Brain pericyte (primary cell): ENCODE results near the gene TCIRG1.

ENCODE experiments used
- DNase-seq: peaks from one replicate; pipeline ENCODE4 v3.0.0-alpha.2; 2012; ENCODE audit warnings: low read depth, low spot score

TCIRG1 gene

DNA sequence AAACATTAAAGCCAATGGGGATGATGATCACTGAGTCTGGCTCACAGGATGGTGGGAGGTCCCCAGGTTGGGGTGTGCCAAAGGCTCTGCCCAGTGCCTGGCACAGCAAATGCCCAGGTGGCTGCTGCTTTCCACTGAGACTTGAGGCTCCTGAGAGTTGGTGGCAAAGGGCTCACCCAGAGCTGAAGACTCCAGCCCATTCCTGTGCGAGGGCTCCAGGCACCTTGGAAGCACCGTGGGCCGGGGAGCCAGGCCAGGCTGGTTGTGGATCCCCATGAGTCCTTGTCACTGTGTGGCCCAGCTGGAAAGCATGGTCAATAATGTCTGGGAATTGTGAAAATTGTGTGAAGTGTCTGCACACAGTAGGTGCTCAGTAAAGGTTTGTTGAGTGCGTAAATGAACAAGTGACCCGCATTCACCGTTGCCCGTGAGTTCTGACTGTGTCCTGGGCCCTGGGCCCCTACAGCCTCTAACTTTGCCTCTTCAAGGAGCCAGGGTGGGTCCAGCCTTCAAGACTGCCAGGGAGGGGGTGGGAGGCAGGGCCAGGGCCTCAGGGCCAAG, 32.1 kb upstream of the TCIRG1 start:
- DNase-seq = no peak

DNA sequence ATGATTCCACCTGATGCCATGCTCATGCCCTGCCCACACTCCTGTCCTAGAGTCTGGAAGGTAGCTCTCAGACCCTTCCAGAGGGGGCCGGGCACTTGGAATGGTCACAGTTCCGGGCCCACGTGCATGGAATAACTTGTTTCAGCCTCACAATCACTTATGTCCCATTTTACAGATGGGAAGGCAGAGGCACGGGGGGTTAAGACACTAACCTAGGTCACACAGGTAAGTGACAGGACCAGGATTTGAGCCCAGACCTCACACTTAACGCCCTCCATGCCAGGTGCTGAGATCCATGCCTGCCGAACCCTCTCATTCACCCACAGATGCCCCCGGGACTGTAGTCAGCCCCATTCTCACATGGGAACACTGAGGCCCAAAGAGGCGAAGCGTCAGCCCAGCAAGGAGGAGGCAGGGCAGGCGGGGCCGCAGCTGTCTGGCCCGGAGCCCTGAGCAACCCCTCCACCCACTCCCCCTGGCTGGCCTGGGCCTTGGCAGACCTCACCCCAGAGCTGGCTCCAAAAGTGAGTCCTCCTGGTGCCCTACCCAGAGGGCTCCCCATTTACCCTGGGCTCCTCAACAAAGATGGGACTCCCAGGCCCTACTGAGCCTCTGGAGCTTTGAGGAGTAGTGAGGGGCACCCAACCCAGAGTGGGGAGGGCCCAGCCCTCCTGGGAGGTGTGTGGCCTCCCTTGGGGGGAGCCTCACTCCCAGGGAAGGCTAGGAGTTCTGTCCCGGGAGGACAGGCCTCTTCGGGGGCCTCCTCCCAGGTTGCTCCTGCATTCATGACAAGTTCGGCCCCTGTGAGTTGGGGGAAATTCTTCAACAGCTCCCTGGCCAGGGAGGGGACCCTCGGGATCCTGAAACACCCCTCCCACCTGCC, 31.1 kb upstream of the TCIRG1 start:
- no peak for DNase-seq

GRCh38 chr11:68008381-68009337, 30.2 kb upstream of the TCIRG1 start:
- DNase-seq = no peak

GRCh38 chr11:68009391-68010089, 29.3 kb upstream of the TCIRG1 start:
- DNase-seq = no peak

GRCh38 chr11:68010090-68011041, 28.5 kb upstream of the TCIRG1 start, which contains the start of gene ALDH3B1:
ALDH3B1 (plus strand) TSS chr11:68010327; CDS start chr11:68015298, 4,971 bp downstream.
- peak; percentile 58 for DNase-seq

DNA sequence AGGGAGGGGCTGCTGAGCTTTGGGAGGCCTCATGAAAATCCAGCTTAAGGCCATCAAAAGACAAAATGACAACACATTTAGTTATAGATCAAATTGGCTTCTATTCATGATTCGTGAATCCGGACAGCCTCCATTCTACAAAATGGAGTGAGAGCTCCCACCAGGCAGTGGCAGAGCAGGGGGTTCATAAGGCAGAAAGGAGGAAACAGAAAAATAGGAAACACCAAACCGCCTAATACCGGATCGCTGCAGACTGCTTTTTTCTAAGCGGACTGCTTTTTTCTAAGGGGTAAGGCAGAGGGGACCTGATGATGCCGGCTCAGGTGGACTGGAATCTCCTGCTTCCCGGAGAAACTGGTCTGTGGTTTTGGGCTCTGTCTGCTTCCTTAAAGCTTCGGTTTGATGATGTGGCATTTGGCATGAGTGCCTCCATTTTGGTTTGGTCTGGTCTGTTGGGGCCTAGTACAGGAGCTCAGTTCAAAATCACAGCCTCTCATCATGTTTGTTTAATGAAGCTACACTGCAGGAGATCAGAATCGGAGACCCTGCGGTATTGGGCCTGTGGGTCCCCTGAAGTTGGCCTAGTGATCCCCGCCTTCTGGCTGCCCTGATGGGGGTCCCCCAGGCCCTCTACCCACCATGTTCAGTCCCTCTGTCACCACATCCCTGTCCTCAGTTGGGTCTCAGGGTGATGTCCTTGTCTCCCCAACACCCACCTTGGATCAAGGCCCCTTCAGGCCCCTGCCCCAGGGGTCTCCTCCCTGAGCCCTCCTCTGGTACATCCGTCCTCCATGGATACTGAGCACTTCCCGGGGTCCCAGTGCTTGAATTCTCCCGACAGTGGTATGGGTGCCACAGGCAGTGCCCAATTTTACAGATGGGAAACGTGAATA, 27.5 kb upstream of the TCIRG1 start:
- no peak for DNase-seq

GRCh38 chr11:68012044-68012842, 26.6 kb upstream of the TCIRG1 start:
- DNase-seq = no peak

GRCh38 chr11:68012843-68013610, 25.8 kb upstream of the TCIRG1 start:
- DNase-seq = peak; percentile 57

DNA sequence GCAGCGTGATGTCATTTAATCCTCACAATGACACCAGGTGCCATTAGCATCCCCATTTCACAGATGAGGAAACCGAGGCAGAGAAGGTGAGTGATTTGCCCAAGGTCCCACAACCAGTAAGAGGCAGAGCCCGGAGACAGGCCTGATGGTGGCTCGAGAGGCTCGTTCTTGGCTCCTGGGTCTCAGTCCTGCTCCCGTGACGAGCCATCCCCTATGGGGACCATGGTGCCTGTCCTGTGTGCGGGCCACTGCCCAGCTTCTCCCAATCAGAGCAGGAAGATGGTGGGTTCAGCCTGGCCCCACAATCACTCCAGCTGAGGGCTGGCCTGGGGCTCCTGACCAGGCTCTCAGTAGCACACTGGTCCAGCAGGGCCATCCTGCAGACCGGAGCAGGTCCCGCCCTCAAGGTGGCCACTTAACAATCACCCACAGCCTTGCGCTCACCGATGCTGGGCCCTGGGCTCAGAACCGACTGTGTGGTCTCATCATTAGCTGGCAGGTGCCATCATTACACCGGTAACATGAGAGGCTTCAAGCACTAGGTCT, 25.1 kb upstream of the TCIRG1 start:
- no peak for DNase-seq

DNA sequence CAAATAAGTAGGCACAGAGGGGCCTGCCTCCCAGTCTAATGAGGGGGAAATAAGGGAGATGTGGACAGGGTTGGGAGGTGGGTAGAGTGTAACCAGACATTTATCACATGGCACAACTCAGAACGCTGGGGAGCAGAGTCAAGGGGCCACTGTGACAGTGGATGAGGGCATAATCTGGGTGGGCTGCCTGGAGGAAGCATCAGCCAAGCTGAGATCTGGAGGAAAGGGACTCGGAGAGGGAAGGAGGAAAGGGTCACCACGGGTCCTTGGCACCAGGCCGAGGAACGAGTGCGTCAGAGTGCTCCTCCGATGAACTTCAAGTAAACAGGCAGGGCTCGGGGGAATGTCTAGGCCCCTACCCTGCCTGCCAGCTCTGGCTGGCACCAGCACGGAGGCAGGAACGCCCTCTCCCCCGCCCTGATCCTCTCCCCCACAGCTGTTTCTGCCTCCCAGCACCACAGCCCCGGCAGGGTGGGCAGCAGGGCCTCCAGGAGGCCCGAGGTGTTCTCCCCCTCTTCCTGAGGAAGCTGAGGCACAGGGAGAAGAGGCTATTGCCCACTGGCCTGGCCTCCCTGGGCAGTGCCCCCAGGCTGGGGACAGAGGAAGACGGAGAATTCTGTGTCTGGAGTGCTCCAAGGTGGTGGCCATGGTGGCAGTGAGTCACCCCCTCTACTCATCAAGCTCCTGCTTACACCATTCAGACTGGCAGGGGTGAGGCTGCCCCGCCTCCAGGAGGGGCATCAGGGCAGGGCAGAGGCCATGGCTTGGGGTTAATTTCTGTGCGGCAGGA, 24.5 kb upstream of the TCIRG1 start:
- DNase-seq = no peak

GRCh38 chr11:68014947-68015447, 23.8 kb upstream of the TCIRG1 start:
- no peak for DNase-seq

DNA sequence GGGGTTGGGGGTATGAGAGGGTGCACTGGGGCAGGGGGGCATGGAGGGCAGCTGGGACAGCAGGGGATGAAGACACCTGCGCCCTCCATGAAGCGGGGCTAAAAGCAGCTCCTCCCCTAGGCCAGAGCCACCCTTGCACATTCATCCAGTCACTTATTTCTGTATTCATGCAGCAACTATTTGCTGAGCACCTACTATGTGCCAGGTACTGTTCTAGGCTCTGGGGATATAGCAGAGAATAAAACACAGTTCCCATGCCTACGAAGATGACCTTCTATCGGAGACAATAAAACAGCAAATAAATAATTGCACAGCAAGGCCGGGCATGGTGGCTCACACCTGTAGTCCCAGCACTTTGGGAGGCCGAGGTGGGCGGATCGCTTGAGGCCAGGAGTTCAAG, 23.4 kb upstream of the TCIRG1 start:
- DNase-seq = no peak

DNA sequence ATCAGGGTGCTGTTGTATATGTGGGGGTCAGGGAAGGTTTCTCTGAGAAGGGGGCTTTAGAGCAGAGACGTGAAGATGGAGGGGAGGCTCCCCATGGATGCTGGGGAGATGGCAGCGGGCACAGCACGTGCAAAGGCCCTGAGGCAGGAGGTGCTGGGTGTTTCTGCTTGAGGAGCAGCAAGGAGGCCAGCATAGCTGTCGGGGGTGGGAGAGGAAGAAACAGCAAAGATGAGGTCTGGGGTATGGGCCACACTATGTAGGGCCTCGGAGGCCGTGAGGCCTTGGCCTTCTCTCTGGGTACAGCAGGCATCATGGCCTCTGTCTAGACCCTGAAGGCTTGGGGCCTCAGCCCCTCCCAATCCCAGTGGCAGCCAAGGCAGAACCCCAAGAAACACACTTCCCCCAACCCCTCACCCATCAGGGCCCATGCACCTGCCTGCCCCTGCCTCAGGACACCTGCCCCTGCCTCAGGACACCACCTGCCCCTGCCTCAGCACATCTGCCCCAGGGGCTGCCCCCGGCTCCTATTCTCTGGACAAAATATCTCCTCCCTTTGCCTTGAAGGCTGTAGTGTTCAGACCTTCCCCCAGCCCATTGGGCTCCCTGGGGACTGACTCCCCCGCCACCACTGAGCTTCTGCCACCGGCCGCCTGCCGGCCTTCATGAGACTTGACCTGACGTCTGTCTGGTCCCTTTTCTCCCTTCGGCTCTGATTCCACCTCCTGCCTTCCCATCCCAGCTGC, 22.5 kb upstream of the TCIRG1 start:
- DNase-seq = no peak

GRCh38 chr11:68016904-68017817, 21.7 kb upstream of the TCIRG1 start:
- no peak for DNase-seq
